HEK293 (cell line): ENCODE measurements around the gene BCL11A.

Experiments
- ATF2 ChIP-seq: fragments of 450-650 bp; formaldehyde crosslinking; IDR thresholded peaks from 2 replicates; pipeline ENCODE4 v1.5.1; 2016; ENCODE audit warnings: missing biosample characterization, missing genetic modification characterization, low read depth
- CTCF ChIP-seq: fragments of 450-650 bp; formaldehyde crosslinking; IDR thresholded peaks from 2 replicates; pipeline ENCODE4 v1.5.1; 2016; ENCODE audit warnings: missing biosample characterization, missing genetic modification characterization
- GFI1B ChIP-seq: fragments of 450-650 bp; formaldehyde crosslinking; IDR thresholded peaks from 2 replicates; pipeline ENCODE4 v1.5.1; 2016; ENCODE audit warnings: missing biosample characterization, missing genetic modification characterization
- KLF16 ChIP-seq: fragments of 450-650 bp; formaldehyde crosslinking; IDR thresholded peaks from 2 replicates; pipeline ENCODE4 v1.5.1; 2017; ENCODE audit warnings: missing biosample characterization, missing genetic modification characterization
- REST ChIP-seq: fragments of 450-650 bp; formaldehyde crosslinking; IDR thresholded peaks from 2 replicates; pipeline ENCODE4 v1.5.1; 2016; ENCODE audit warnings: missing biosample characterization, missing genetic modification characterization
- SP3 ChIP-seq: fragments of 450-650 bp; formaldehyde crosslinking; IDR thresholded peaks from 2 replicates; pipeline ENCODE4 v1.5.1; 2016; ENCODE audit warnings: missing biosample characterization, missing genetic modification characterization
- ZBTB10 ChIP-seq: fragments of 450-650 bp; formaldehyde crosslinking; IDR thresholded peaks from 2 replicates; pipeline ENCODE4 v1.5.1; 2016; ENCODE audit warnings: missing biosample characterization, missing genetic modification characterization
- ZBTB49 ChIP-seq: fragments of 450-650 bp; formaldehyde crosslinking; IDR thresholded peaks from 2 replicates; pipeline ENCODE4 v1.5.1; 2016; ENCODE audit warnings: missing biosample characterization, missing genetic modification characterization, low read depth
- ZNF146 ChIP-seq: fragments of 450-650 bp; formaldehyde crosslinking; IDR thresholded peaks from 2 replicates; pipeline ENCODE4 v1.5.1; 2016; ENCODE audit warnings: missing biosample characterization, missing genetic modification characterization
- ZNF239 ChIP-seq: fragments of 450-650 bp; formaldehyde crosslinking; IDR thresholded peaks from 2 replicates; pipeline ENCODE4 v1.5.1; 2016; ENCODE audit warnings: missing biosample characterization, missing genetic modification characterization
- ZNF335 ChIP-seq: fragments of 450-650 bp; formaldehyde crosslinking; conservative IDR thresholded peaks from 2 replicates; pipeline ENCODE4 v1.5.1; 2016; ENCODE audit warnings: missing biosample characterization, missing genetic modification characterization
- ZNF354C ChIP-seq: fragments of 450-650 bp; formaldehyde crosslinking; IDR thresholded peaks from 2 replicates; pipeline ENCODE4 v1.5.1; 2016; ENCODE audit warnings: missing biosample characterization, missing genetic modification characterization, low read depth, borderline replicate concordance
- ZNF416 ChIP-seq: fragments of 450-650 bp; formaldehyde crosslinking; IDR thresholded peaks from 2 replicates; pipeline ENCODE4 v1.5.1; 2016; ENCODE audit warnings: missing biosample characterization, missing genetic modification characterization
- ZNF423 ChIP-seq: fragments of 450-650 bp; formaldehyde crosslinking; IDR thresholded peaks from 2 replicates; pipeline ENCODE4 v1.5.1; 2016; ENCODE audit warnings: missing biosample characterization, missing genetic modification characterization
- ZNF510 ChIP-seq: fragments of 450-650 bp; formaldehyde crosslinking; IDR thresholded peaks from 2 replicates; pipeline ENCODE4 v1.5.1; 2018; ENCODE audit warnings: mild to moderate bottlenecking, missing genetic modification characterization, missing biosample characterization; ENCODE audit not compliant: insufficient replicate concordance
- ZNF529 ChIP-seq: fragments of 450-650 bp; formaldehyde crosslinking; IDR thresholded peaks from 2 replicates; pipeline ENCODE4 v1.5.1; 2017; ENCODE audit warnings: missing genetic modification characterization, missing biosample characterization; ENCODE audit not compliant: insufficient replicate concordance
- ZNF555 ChIP-seq: fragments of 450-650 bp; formaldehyde crosslinking; conservative IDR thresholded peaks from 2 replicates; pipeline ENCODE4 v1.5.1; 2017; ENCODE audit warnings: missing biosample characterization, mild to moderate bottlenecking, missing genetic modification characterization, inconsistent platforms
- ZNF571 ChIP-seq: fragments of 450-650 bp; formaldehyde crosslinking; IDR thresholded peaks from 2 replicates; pipeline ENCODE4 v1.5.0; 2017; ENCODE audit warnings: missing biosample characterization, missing genetic modification characterization
- ZNF76 ChIP-seq: fragments of 450-650 bp; formaldehyde crosslinking; IDR thresholded peaks from 2 replicates; pipeline ENCODE4; 2016; ENCODE audit warnings: low read depth, missing biosample characterization, missing genetic modification characterization, borderline replicate concordance
- ZNF837 ChIP-seq: fragments of 450-650 bp; formaldehyde crosslinking; IDR thresholded peaks from 2 replicates; pipeline ENCODE4 v1.5.1; 2016; ENCODE audit warnings: missing biosample characterization, missing genetic modification characterization
- ZSCAN5A ChIP-seq: fragments of 450-650 bp; formaldehyde crosslinking; IDR thresholded peaks from 2 replicates; pipeline ENCODE4 v1.5.1; 2016; ENCODE audit warnings: missing biosample characterization, missing genetic modification characterization

Gene BCL11A

GRCh38 chr2:60554646-60555065 is 1.2 kb upstream of the BCL11A start (continued):
- no peak for TF ChIP-seq ZNF555 (tag by site-specific recombination)
- no peak for TF ChIP-seq ZNF416 (tag by site-specific recombination)
- no peak for TF ChIP-seq REST
- no peak for TF ChIP-seq CTCF (tag by site-specific recombination)
- TF ChIP-seq ZNF335, result peak; percentile 15; the same call in 1 of the 2 replicates
- no peak for TF ChIP-seq ZNF510
- TF ChIP-seq ZNF529 (tag by site-specific recombination), result no peak
- no peak for TF ChIP-seq ATF2 (tag by site-specific recombination)
- no peak for TF ChIP-seq ZBTB49 (tag by site-specific recombination)
- TF ChIP-seq KLF16 (tag by site-specific recombination), result no peak; the same call in 1 of the 2 replicates
- no peak; the same call in 1 of the 2 replicates for TF ChIP-seq SP3 (tag by site-specific recombination)
- TF ChIP-seq GFI1B (tag by site-specific recombination), result no peak
- TF ChIP-seq ZNF423, result 0 out of 2 replicates have a peak, but pooled peaks have one; percentile 4
- no peak for TF ChIP-seq ZNF146 (tag by site-specific recombination)
- no peak for TF ChIP-seq ZSCAN5A (tag by site-specific recombination)
- TF ChIP-seq ZNF76 (tag by site-specific recombination), result no peak; the same call in 1 of the 2 replicates
- no peak for TF ChIP-seq ZBTB10 (tag by site-specific recombination)
- no peak for TF ChIP-seq ZNF571 (tag by site-specific recombination)
- no peak for TF ChIP-seq ZNF239
- TF ChIP-seq ZNF354C (tag by site-specific recombination), result no peak
- no peak for TF ChIP-seq ZNF837 (tag by site-specific recombination)
